Measurements from ENCODE around the gene TXNRD1. TPM values are rescaled to one million over a fixed set of nuclear protein-coding genes. Genes with fewer than 3 reads are reported as not detected.

TXNRD1 gene
- total RNA-seq, 2 donors from 2014 or later, result 87.6 to 115 TPM

GRCh38 chr12:104220931-104221330, 5.4 kb downstream of the TXNRD1 start:
- Histone ChIP-seq H3K4me1 (replicated peaks) (peaks cover 7% of the 10 kb centered on the region), H3K27ac (peak overlapping the region in 1 of 2 donors; percentile 76), H3K27me3 (replicated peaks; ENCODE audit: insufficient read depth) (no peaks in the 10 kb centered on the region), H3K36me3 (no peaks in the 10 kb centered on the region), H3K9me3 (no peaks in the 10 kb centered on the region), H3K4me3 (no peak overlapping the region)
- DNase-seq (ENCODE audit: low spot score), result no peak
- 98% methylated on average over 6 of the region's 6 CpGs for WGBS
- intact Hi-C loops (cut with DNase I), result no loop called here
- TF ChIP-seq POLR2AphosphoS5 (IDR thresholded peaks at IDR 0.05) (no peak), POLR2A (IDR thresholded peaks at IDR 0.05) (no peak), CTCF (IDR thresholded peaks at IDR 0.05) (no peak)

GRCh38 chr12:104222976-104223375, 7.4 kb downstream of the TXNRD1 start:
- DNase-seq (ENCODE audit: low spot score), result no peak
- no peaks in the 10 kb centered on the region for H3K27me3 ChIP-seq (replicated peaks; ENCODE audit: insufficient read depth)
- intact Hi-C loops (cut with DNase I), result loop anchor here (2.0 kb wide), 1 partner anchor 58 kb away; no protein-coding TSS in a partner anchor
- 68% methylated on average over 1 of the region's 1 CpG for WGBS
- H3K9me3 ChIP-seq, result no peaks in the 10 kb centered on the region
- no peaks in the 10 kb centered on the region for H3K36me3 ChIP-seq
- H3K4me3 ChIP-seq, result no peak overlapping the region
- peaks cover 7% of the 10 kb centered on the region for H3K4me1 ChIP-seq (replicated peaks)
- TF ChIP-seq CTCF (IDR thresholded peaks at IDR 0.05) (no peak), POLR2A (IDR thresholded peaks at IDR 0.05) (no peak), POLR2AphosphoS5 (IDR thresholded peaks at IDR 0.05) (no peak)
- H3K27ac ChIP-seq, result no peak overlapping the region

- Histone ChIP-seq H3K4me3 (no peak overlapping the region), H3K4me1 (replicated peaks) (peaks cover 7% of the 10 kb centered on the region), H3K9me3 (no peaks in the 10 kb centered on the region), H3K27ac (no peak overlapping the region), H3K27me3 (replicated peaks; ENCODE audit: insufficient read depth) (no peaks in the 10 kb centered on the region), H3K36me3 (no peaks in the 10 kb centered on the region)
- DNase-seq (ENCODE audit: low spot score), result no peak
- no peak for TF ChIP-seq CTCF (IDR thresholded peaks at IDR 0.05)
- TF ChIP-seq POLR2A (IDR thresholded peaks at IDR 0.05), result no peak
- TF ChIP-seq POLR2AphosphoS5 (IDR thresholded peaks at IDR 0.05), result no peak
- WGBS, result 87% methylated on average over 2 of the region's 2 CpGs
- intact Hi-C loops (cut with DNase I), result loop anchor here (2.0 kb wide), 1 partner anchor 57 kb away; no protein-coding TSS in a partner anchor
Observed at GRCh38 chr12:104223712-104224111, 8.1 kb downstream of the TXNRD1 start.

- no peak overlapping the region for H3K27ac ChIP-seq
- 46% methylated on average over 3 of the region's 3 CpGs for WGBS
- intact Hi-C loops (cut with DNase I), result no loop called here
Observed at GRCh38 chr12:104226672-104227071, 11.1 kb downstream of the TXNRD1 start.

More at GRCh38 chr12:104226672-104227071, 11.1 kb downstream of the TXNRD1 start:
- Histone ChIP-seq H3K27me3 (replicated peaks; ENCODE audit: insufficient read depth) (no peaks in the 10 kb centered on the region), H3K4me3 (no peak overlapping the region), H3K9me3 (no peaks in the 10 kb centered on the region), H3K36me3 (no peaks in the 10 kb centered on the region), H3K4me1 (replicated peaks) (no peaks in the 10 kb centered on the region)
- DNase-seq (ENCODE audit: low spot score), result no peak
- no peak for TF ChIP-seq POLR2A (IDR thresholded peaks at IDR 0.05)
- TF ChIP-seq CTCF (IDR thresholded peaks at IDR 0.05), result no peak
- no peak for TF ChIP-seq POLR2AphosphoS5 (IDR thresholded peaks at IDR 0.05)

All from prostate gland (tissue), 2 donors.